IMR-90 (cell line): Measurements from ENCODE around the gene ANKRD2.

Source experiments
- BHLHE40 ChIP-seq: fragments of 150-350 bp; IDR thresholded peaks from 2 replicates; pipeline ENCODE4 v1.6.1; 2016; ENCODE audit warnings: mild to moderate bottlenecking, low read depth, low read length
- CTCF ChIP-seq: conservative IDR thresholded peaks from 2 replicates; pipeline ENCODE4 v1.5.1; 2012; ENCODE audit warnings: mild to moderate bottlenecking, low read depth, low read length, improper control_type of control experiment
- MAFK ChIP-seq: IDR thresholded peaks from 2 replicates; pipeline ENCODE4 v1.6.1; 2012; ENCODE audit warnings: low read depth, low read length, improper control_type of control experiment
- MAZ ChIP-seq: IDR thresholded peaks from 2 replicates; pipeline ENCODE4 v1.6.1; 2012; ENCODE audit warnings: low read depth, mild to moderate bottlenecking, low read length, improper control_type of control experiment, moderate library complexity, borderline replicate concordance
- MXI1 ChIP-seq: IDR thresholded peaks from 2 replicates; pipeline ENCODE4 v1.6.1; 2012; ENCODE audit warnings: low read depth, mild to moderate bottlenecking, low read length, moderate library complexity, borderline replicate concordance
- POLR2A ChIP-seq: IDR thresholded peaks from 2 replicates; pipeline ENCODE4 v1.6.1; 2012; ENCODE audit warnings: mild to moderate bottlenecking, low read depth, low read length
- RAD21 ChIP-seq: IDR thresholded peaks from 2 replicates; pipeline ENCODE4 v1.6.1; 2012; ENCODE audit warnings: low read length, improper control_type of control experiment
- RCOR1 ChIP-seq: IDR thresholded peaks from 2 replicates; pipeline ENCODE4 v1.6.1; 2012; ENCODE audit warnings: mild to moderate bottlenecking, low read length, improper control_type of control experiment; ENCODE audit not compliant: insufficient replicate concordance
- RFX5 ChIP-seq: IDR thresholded peaks from 2 replicates; pipeline ENCODE4 v1.8.0; 2012; ENCODE audit warnings: low read depth, mild to moderate bottlenecking, low read length, moderate library complexity
- SMC3 ChIP-seq: fragments of 150-350 bp; IDR thresholded peaks from 2 replicates; pipeline ENCODE4 v1.6.1; 2016; ENCODE audit warnings: low read depth, mild to moderate bottlenecking, antibody characterized with exemption, low read length, moderate library complexity

GRCh38 chr10:97598407-97599271, 26.1 kb downstream of the ANKRD2 start:
- TF ChIP-seq POLR2A (no peak), CTCF (no peak), MAFK (no peak), RAD21 (no peak), RFX5 (no peak), SMC3 (no peak), MAZ (no peak), RCOR1 (no peak), MXI1 (no peak), BHLHE40 (no peak)
